GM08714 (cell line): Measurements from ENCODE around the gene PDE4D.

Experiments used
- H3K4me3 ChIP-seq: fragments of 200-500 bp; sonication (Bioruptor generic); 2 replicates; pipeline ENCODE4 v1.5.1; 2014; ENCODE audit warnings: mild to moderate bottlenecking, low read length, inconsistent platforms
- ZNF274 ChIP-seq: IDR thresholded peaks from 2 replicates; pipeline ENCODE4 v1.6.1; 2012; ENCODE audit warnings: mild to moderate bottlenecking, low read depth, low read length

PDE4D gene

DNA sequence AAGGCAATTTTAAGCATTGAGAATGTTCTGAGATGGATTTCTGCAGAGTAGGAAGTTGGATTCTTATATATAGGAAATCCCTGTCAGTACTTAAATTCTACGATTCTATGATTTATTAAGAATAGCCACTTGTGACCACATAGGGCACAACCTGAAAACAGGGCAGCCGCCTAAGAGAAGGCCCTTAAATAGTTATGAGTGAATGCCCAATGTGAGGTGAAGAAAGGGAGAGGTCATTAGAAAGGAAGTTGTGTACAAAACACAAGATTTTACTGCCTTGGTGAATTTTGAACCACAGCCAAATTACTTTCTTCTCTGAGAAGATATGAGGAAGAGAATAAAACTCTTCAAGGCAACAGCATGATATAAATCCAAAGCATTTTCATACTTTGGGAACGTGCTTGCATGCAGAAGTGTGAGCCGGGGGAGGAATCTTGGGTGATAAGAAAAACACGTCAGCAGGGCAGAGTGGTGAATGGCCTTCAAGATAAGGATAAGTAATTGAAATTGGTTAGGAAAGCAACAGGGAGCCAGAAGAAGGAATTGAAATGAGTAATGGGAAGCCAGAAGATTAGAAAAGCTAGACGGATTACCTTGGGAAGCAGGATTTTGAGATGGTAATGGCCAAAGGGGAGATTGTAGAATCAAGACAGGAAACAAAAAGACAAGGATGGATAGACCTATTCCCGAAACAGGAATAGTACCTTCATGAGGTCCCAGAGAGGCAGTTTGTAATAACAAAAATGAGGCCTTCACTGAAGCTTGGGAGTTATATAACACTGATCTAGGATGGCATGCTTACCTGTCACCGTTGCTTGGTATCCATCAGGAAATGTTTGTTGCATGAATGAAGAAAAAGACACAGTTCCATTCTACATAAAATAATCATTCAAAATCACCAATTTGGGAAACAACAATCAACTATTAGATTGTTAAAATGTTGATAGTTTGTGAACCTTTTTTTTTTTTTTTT, 244.3 kb downstream of the PDE4D start:
- no peak for TF ChIP-seq ZNF274
- H3K4me3 ChIP-seq = no peak overlapping the region

DNA sequence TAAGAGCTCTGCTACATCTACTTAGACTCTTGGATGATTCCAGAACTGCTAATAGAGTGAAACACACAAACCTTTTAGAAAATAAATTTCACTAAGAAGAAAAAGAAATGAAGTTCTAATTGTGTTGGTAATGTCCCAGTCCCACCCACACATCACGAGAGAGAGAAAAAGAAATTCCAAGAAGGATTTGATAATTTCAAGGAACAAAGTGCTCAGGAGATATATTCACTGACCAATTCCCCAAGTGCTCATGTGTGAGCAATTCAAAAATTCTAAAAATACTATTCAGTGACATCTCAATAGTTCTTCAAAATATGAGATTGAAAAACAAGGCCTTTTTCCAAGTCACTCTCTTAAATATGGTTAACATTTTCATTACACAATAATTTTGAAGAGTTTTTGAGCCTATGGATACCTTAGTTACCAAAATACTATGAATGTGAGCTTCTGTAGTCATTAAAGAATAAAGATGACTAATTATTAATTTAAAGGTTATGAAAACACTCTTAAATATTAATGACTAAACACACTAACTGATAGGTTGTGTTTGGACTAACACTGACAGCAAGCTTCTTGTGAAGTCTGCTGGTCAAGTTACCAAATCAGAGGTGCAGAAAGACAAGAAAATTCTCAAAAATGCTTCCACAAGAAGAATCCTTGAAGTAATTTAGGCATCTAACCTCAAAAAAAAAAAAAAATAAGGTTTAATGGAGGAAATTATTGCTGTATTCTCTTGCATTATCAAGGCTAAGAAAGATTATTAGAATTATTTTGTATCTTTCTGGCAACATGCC, 245.3 kb downstream of the PDE4D start:
- no peak overlapping the region for H3K4me3 ChIP-seq
- TF ChIP-seq ZNF274 = no peak

DNA sequence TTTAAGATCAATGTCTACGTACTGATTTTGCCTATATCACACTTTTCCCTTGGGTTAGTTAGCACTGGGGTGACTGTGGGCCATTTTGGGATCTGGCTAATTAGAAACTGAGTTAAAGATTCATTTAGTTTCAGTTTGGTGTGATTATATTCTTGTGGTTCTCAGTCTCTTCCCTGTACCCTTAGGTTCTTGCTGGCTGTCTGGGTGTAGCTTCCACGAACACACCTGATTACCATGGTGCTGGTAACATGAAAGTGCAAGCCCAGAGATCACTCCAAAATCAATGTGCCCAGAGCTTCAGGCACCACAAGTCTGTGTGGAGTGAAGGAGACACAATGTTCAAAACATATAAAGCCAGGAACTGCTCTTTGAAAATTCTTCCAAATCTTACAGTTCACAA, 248.1 kb downstream of the PDE4D start:
- no peak overlapping the region for H3K4me3 ChIP-seq
- no peak for TF ChIP-seq ZNF274

DNA sequence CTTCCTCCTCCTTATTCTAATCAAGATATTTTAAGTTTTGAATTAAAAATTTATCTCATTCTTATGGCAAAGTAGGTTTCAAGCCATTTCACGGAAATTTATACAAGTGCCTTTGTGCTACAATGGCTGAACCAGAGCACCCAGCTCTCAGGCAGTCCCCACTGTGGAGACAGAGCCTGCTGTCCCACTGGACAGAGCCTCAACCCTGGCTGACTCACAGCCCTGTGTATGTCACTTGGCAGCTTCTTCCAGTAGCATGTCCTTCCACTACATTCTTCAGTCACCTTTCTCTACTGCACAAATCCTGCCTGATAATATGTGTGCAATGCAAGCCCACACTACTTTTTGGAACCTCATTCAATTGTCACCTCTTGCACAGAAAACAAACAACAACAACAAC, 253.1 kb downstream of the PDE4D start:
- no peak for TF ChIP-seq ZNF274
- no peak overlapping the region for H3K4me3 ChIP-seq

DNA sequence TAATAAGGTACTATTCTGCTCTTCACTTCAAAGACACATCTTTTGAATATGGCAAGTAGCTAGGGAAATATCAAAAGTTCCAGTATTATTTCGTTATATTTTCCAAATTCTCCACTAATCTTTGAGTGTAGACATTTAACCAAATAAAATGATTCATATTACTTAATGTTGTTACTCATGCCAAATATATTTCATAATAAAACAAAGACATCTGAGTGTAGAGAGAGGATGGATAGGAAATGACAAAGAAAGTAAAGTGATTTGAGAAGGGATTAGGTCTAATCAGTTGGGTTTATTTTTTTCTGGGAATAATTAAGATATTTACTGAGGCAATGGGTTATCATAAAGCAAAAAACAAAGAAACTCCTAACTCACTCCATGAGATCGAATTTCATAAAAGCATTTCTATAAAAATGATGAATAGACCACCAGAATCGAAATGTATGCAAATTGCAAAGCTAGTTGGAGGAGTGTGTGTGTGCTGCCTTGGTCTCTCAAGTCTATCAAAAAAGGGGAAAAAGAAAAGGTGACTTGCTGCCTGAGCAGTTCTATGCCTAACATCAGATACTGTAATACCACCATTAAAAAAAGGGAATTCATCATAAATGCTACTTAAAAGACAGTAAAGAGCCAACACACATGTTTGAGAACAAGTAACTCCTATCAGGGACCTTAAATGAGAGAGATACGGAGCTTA, 255.5 kb downstream of the PDE4D start:
- no peak for TF ChIP-seq ZNF274
- no peak overlapping the region for H3K4me3 ChIP-seq

DNA sequence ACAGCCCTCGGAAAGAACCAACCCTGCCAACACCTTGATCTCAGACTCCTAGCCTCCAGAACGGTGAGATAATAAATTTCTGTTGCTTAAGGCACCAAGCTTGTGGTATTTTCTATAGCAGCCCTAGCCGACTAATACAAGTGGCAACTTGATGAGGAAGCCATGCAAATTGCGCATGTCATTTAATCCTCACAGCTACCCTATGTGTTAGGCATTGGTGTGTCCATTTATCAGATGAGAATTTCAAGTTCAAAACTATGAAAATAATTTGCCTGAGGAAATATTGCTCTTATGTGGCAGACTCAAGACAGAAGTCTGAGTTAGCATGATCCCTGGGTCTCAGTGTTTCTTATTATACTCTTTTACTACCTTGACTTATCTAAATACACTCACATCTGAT, 264.0 kb downstream of the PDE4D start:
- no peak for TF ChIP-seq ZNF274
- H3K4me3 ChIP-seq = no peak overlapping the region

DNA sequence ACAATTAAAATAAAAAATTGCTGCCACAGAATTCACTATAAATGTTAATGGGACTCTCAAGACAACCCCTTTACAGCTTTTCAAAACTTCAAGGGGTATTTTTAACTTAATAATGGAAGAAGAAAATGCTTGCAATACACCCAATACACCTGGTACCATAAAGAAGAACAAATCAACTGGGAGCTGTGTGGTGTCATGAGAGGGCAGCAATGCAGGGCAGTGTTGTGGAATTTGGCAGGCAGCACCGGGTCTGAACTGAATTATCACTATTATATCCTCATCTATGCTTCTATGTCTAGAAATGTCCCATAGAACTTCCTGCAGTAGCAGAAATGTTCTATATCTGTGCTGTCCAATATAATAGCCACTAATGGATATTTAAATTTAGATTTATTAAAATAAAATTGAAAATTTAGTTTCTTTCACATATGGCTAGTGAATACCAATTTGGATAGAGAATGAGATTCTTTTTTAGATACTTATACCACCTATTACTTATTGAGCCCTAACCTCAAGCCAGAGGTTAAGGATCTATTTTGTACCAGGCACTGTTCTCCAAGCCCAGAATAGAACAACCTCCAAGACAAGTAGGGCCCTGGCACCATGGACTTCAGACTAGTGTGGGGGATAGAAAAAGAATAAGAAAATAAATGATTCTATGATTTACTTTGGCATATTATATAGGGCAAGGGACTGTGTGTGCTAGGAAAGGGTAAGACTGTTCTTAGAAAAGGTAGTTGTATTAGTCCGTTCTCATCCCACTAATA, 265.3 kb downstream of the PDE4D start:
- TF ChIP-seq ZNF274 = no peak
- no peak overlapping the region for H3K4me3 ChIP-seq

DNA sequence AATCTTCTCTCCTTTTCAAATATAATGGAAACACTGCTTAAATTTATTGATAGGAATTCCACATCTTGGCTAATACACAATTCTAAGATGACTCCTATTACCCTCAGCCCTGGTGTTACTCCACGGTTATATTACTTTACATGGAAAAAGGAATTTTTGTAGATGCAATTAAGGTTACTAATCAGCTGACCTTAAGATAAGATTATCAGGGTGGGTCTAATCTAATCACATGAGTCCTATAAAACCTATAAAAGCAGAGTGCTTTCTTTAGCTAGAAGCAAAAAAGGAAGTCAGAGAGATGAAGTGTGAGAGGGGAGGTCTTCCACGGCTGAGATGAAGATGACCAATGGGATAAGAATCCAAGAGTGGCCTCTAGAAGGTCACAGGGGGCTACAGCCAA, 268.6 kb downstream of the PDE4D start:
- TF ChIP-seq ZNF274 = no peak
- H3K4me3 ChIP-seq = no peak overlapping the region

DNA sequence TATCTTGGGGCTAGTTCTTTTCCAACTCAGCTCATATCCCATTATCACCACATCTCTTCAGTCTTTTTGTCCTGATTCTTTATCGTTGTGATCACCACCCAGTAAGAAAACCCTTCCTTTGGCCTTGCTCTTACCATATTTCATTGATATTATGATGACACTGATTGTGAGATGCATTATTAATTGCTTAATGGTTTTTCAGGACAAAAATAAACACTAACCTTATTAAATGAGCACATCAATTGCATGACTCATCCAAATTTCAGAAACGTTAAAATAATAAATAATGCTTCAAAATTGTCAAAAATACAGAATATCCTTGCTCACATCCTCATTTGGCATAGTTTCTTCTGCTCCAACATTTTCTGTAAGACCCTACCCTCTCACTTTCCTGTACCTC, 270.7 kb downstream of the PDE4D start:
- H3K4me3 ChIP-seq = no peak overlapping the region
- TF ChIP-seq ZNF274 = no peak

DNA sequence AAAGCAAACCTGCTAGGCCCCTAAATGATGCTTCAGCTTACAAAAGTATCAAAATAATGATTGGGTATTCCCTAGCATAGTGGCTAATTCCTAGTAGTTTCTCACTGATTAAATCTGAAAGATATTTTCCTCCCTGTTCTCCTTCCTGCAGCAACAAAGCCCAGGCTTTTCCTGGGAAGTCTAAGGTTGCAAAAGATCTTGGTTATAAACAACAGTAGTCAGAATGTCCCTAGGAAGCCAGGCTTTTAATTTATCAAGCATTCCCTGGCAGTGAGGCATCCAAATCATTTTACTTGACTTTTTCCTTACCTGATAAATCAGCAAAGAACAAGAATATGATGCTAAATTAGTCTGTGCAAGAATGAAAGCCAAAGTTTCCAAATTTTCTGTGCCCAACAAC, 272.0 kb downstream of the PDE4D start:
- no peak for TF ChIP-seq ZNF274
- no peak overlapping the region for H3K4me3 ChIP-seq

DNA sequence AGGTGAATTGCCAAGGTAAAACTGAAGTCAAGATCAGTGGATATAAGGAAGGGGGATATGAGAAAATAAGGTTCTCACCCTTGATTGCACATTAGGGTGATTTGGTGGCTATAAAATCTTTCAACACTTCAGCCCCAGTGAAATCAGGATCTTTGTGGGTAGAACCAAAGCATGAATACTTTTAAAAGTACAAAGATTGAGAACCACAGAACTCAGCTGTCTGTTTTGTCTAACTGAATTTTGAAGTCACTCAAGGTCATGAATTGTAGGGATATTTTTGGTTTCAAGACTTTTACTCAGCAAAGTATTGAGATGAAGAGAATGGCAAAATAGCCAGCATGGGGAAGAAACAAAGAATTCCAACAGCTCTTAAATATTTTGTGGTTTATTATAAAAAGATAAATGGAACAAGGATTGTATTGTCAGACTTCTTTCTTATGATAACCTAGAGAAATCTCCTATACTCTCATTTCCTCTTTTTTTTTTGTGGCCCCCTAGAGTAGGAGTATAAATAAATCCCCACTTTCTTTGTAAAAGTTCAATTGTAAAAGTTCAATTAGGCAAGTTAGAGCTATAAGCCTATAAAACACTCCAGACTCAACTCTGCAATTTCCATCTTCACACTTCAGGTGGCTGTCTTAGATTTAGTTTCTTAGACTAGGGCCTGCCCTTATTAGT, 272.9 kb downstream of the PDE4D start:
- no peak for TF ChIP-seq ZNF274
- H3K4me3 ChIP-seq = no peak overlapping the region

DNA sequence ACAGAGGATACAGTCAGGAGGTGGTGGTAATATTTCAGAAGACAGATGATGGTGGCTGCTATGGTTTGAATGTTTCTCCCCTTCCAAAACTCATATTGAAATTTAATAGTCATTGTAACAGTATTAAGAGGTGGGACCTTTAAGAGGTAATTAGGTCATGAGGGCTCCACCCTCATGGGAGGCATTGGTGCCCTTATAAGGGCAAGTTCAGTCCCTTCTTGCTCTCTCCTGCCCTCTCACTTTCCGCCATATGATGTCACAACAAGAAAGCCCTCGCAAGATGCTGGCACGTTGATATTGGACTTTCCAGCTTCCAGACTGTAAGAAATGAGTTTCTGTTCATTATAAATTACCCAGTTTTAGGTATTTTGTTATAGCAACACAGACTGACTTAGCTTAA, 274.9 kb downstream of the PDE4D start:
- H3K4me3 ChIP-seq = no peak overlapping the region
- TF ChIP-seq ZNF274 = no peak

DNA sequence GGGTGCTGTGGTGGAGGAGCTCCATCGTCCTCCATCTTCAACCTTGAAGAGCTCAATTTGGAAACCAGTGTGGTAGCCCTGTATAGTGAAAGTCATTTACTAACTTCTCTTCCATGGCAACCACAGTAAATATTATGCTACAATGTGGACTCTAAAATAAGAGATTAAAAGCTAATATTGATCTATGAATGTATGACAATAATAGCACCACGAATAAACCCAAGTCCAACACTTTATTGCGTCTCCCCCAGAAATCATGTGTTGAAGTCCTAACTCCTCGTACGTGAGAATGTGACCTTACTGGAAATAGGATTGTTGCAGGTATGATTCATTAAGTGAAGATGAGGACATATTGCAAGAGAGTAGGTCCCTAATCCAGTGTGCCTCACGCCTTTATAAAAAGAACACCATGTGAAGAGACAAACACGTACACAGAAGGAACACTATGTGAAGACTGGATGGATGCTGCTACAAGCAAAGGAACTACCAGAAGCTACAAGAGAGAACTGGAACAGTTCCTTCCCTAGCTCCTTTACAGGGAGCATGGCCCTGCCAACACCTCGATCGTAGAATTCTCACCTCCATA, 276.2 kb downstream of the PDE4D start:
- H3K4me3 ChIP-seq = no peak overlapping the region
- no peak for TF ChIP-seq ZNF274

DNA sequence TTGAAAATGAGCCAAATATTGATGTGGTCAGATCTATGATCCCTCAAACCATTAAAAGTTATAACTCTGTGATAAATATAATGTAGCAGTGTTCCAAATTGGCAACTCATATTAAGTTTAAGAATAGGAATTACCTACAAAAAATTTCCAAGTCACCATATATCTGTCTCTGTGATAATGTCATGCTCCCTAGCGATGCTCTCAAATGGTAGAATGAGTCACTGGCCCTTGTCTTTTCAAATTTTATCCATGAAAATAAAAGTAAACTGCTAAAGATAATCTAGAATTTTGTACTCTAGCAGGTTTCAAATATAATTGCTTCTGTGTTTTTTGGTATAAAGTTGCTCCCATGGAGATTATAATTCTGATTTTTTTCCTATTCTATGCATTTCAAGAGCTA, 277.1 kb downstream of the PDE4D start:
- no peak overlapping the region for H3K4me3 ChIP-seq
- no peak for TF ChIP-seq ZNF274
